SH-SY5Y (cell line): Measurements from ENCODE around the gene KIFC3.

Experiments used
- GATA2 ChIP-seq: IDR thresholded peaks from 2 replicates; pipeline ENCODE4 v1.6.1; 2011; ENCODE audit warnings: mild to moderate bottlenecking, low read depth, low read length
- GATA3 ChIP-seq: IDR thresholded peaks from 2 replicates; pipeline ENCODE4 v1.6.1; 2011; ENCODE audit warnings: low read depth, mild to moderate bottlenecking, low read length, moderate library complexity

- no peak for TF ChIP-seq GATA2
- TF ChIP-seq GATA3, result no peak
Observed at GRCh38 chr16:57745768-57746167, 56.5 kb downstream of the KIFC3 start.
